Esophagus muscularis mucosa (tissue), 4 donors: Measurements from ENCODE around the gene PLPPR3. TPM values are rescaled to one million over a fixed set of nuclear protein-coding genes. Genes with fewer than 3 reads are reported as not detected.

ENCODE experiments used
- DNase-seq: peaks from one replicate; pipeline ENCODE4 v3.0.0-alpha.2; 2017; ENCODE audit errors: extremely low spot score
- H3K27ac ChIP-seq, 4 donors: fragments of 200-600 bp; sonication (generic); replicated peaks in 1 of 4; 1 replicate in 3 of 4; 2 replicates in 1 of 4; pipeline ENCODE4 v1.5.1; 2016 to 2019; ENCODE audit warnings: mild to moderate bottlenecking in 1 of 4
- H3K27me3 ChIP-seq, 4 donors: fragments of 200-600 bp; sonication (generic); one replicate each; pipeline versions ENCODE4 v1.5.1 to v1.6.0; 2016 to 2019
- H3K36me3 ChIP-seq, 4 donors: fragments of 200-600 bp; sonication (generic); one replicate each; pipeline ENCODE4 v1.5.1; 2016 to 2019
- H3K4me1 ChIP-seq, 4 donors: fragments of 200-600 bp; sonication (generic); one replicate each; pipeline ENCODE4 v1.5.1; 2016 to 2019
- H3K4me3 ChIP-seq, 4 donors: fragments of 200-600 bp; sonication (generic); 1 replicate in 2 of 4; 2 replicates in 2 of 4; pipeline ENCODE4 v1.5.1; 2016 to 2019; ENCODE audit warnings: mild to moderate bottlenecking in 4 of 4, moderate library complexity in 1 of 4
- H3K9me3 ChIP-seq, 4 donors: fragments of 200-600 bp; sonication (generic); 1 replicate in 3 of 4; 2 replicates in 1 of 4; pipeline ENCODE4 v1.5.1; 2016 to 2019
- EP300 ChIP-seq: sonication (generic); formaldehyde crosslinking; IDR thresholded peaks from one replicate; pipeline ENCODE4 v1.6.1; 2017; ENCODE audit warnings: antibody characterized with exemption
- POLR2A ChIP-seq: fragments of 450-650 bp; IDR thresholded peaks from one replicate; pipeline ENCODE4 v1.6.1; 2017; ENCODE audit warnings: antibody characterized with exemption, moderate library complexity, mild to moderate bottlenecking, low read depth
- POLR2AphosphoS5 ChIP-seq, 2 donors: sonication (generic); formaldehyde crosslinking; IDR thresholded peaks; one replicate each; pipeline ENCODE4 v1.6.1; 2017; ENCODE audit warnings: antibody characterized with exemption in 2 of 2
- WGBS: methylation state at CpG from one replicate; pipeline ENCODE4 v1.1.5; 2018; 5-methylcytosine and 5-hydroxymethylcytosine counted together
- intact Hi-C: fragments of 100-400 bp; cut with DNase I; formaldehyde crosslinking; loops from one replicate; pipeline ENCODE4 v1.15.1; 2023
- total RNA-seq, 4 donors: library from RNA; depleted of rRNA; stranded (reverse); fragments of >200 nt; gene quantifications; one replicate each; pipeline versions ENCODE4 v1.1.0 to v1.2.1, GENCODE V29; 2016
- TF ChIP-seq, protein P1 (sequence below), 3 experiments: fragments of 200-600 bp in 2 of 3; fragments of 450-650 bp in 1 of 3; sonication (generic) in 2 of 3; IDR thresholded peaks; one replicate each; pipeline ENCODE4 v1.5.1; 2017 to 2019; ENCODE audit warnings: antibody characterized with exemption in 3 of 3, mild to moderate bottlenecking in 2 of 3, moderate library complexity in 1 of 3

The PLPPR3 gene
- total RNA-seq, 4 donors from 2014 or later: not detected

DNA sequence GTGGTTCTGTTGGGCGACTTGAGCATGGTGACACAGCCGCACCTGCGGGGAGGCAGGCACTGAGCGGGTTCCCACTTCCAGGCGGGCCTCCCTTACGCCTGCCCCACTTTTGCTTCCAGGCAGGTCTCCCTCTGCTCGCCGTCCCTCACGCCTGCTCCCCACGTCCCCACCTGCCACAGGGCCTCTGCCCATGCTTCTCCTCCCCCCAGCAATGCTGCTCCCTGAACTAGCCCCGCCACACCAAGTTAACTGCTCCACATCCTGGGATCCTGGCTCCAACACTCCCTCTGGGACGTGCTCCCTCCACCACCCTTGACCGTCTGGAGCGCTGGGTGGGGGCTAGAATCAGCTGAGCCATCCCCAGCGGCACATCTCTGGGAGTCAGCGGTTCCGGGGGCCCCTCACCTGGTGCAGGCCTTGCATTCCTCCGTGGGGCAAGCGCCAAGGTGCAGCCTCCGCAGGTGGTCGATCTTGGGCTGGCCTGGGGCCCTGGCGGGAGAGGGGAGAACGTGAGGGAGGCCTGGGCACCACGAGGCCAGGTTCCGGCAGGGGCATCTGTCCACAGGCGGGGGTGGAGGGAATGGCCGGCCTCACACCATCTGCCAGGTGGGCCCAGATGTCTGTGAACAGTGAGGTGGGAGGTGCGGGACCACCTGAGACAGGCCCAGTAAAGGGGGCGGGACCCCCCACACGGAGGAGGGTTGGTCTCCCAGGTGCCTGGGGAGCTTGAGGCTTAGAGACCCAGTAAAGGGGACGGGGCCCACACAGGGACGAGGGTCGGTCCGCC, 46.9 kb upstream of the PLPPR3 start:
- Histone ChIP-seq H3K27me3 (no peaks in the 10 kb centered on the region), H3K36me3 (peaks cover 6 to 58% (median 49%) of the 10 kb centered on the region in 4 donors), H3K9me3 (no peaks in the 10 kb centered on the region), H3K4me1 (peaks cover 18 to 44% (median 41%) of the 10 kb centered on the region in 4 donors), H3K27ac (peak overlapping the region; percentile 68 to 86 (median 79)), H3K4me3 (no peak overlapping the region)
- intact Hi-C loops: loop anchor here (10.0 kb wide), 1 partner anchor 64 kb away; no protein-coding TSS in a partner anchor
- no peak for DNase-seq
- TF ChIP-seq, protein P1, sequence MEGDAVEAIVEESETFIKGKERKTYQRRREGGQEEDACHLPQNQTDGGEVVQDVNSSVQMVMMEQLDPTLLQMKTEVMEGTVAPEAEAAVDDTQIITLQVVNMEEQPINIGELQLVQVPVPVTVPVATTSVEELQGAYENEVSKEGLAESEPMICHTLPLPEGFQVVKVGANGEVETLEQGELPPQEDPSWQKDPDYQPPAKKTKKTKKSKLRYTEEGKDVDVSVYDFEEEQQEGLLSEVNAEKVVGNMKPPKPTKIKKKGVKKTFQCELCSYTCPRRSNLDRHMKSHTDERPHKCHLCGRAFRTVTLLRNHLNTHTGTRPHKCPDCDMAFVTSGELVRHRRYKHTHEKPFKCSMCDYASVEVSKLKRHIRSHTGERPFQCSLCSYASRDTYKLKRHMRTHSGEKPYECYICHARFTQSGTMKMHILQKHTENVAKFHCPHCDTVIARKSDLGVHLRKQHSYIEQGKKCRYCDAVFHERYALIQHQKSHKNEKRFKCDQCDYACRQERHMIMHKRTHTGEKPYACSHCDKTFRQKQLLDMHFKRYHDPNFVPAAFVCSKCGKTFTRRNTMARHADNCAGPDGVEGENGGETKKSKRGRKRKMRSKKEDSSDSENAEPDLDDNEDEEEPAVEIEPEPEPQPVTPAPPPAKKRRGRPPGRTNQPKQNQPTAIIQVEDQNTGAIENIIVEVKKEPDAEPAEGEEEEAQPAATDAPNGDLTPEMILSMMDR (IDR thresholded peaks at IDR 0.05): no peak
- TF ChIP-seq EP300 (no peak), POLR2AphosphoS5 (IDR thresholded peaks at IDR 0.05) (no peak), POLR2A (no peak)
- 92% methylated on average over 33 of the region's 34 CpGs for WGBS

DNA sequence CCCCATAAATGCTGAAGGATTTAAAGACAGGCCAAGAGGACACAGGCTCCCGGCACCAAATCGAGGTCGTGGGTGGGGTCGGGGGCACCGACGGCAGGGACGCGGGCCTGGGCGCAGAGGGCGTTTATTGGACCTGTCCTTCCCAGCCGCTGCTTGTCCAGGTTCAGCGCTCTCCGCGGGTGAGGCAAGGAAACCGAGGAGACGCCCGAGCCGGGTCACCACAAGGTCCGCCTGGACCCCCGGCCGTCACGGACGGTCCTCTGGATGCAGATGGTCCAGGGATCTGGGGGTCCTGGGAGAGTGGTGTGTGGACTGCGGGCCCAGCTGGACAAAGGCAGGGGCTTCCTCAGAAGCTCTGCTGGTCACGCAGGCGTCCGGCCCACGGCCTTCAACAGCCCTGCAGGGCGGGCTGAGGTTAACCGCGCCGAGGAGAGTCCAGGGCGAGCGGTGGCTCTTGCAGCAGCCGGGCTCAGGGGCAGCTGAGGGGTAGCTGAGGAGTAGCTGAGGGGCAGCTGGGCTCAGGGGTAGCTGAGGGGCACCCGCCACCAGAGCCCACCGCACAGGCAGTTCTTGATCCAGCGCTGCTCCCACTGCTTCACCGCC, 46.2 kb upstream of the PLPPR3 start:
- Histone ChIP-seq H3K4me1 (peaks cover 22 to 50% (median 46%) of the 10 kb centered on the region in 4 donors), H3K27ac (peak overlapping the region in 3 of 4 donors; percentile 76 to 86 (median 82)), H3K27me3 (peaks cover 0 to 4% (median 0%) of the 10 kb centered on the region in 4 donors), H3K4me3 (no peak overlapping the region), H3K36me3 (peaks cover 6 to 53% (median 44%) of the 10 kb centered on the region in 4 donors), H3K9me3 (no peaks in the 10 kb centered on the region)
- TF ChIP-seq, protein P1 (IDR thresholded peaks at IDR 0.05): no peak
- TF ChIP-seq POLR2AphosphoS5 (IDR thresholded peaks at IDR 0.05): no peak
- no peak for TF ChIP-seq EP300
- TF ChIP-seq POLR2A: no peak
- no peak for DNase-seq
- 91% methylated on average over 11 of the region's 39 CpGs for WGBS
- intact Hi-C loops: loop anchor here (10.0 kb wide), 1 partner anchor 63 kb away; no protein-coding TSS in a partner anchor

DNA sequence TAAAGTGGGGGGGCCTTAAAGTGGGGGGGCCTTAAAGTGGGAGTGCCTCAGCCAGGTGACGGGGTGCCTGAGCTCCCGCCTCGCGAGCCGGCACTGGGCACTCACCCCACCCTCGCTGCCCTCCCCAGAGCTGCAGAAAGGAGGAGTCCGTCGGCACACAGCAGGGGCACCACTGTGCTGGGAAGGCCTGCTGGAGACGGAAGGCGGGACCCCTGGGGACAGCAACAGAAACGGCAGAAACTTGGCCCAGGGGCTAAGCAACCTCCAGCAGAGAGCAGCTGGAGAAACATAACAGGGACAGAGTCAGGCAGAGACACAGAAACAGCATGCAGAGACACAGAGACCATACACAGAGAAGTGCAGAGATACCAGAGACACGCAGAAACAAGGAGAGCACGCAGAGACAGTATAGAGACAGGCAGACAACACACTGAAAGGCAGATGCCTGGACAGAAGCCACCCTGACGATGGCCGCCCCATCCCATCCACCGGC, 45.6 kb upstream of the PLPPR3 start:
- WGBS: 85% methylated on average over 8 of the region's 16 CpGs
- intact Hi-C loops: loop anchor here (10.0 kb wide), 1 partner anchor 63 kb away; no protein-coding TSS in a partner anchor
- H3K9me3 ChIP-seq: no peaks in the 10 kb centered on the region
- H3K27ac ChIP-seq: no peak overlapping the region
- no peak overlapping the region for H3K4me3 ChIP-seq
- peaks cover 0 to 10% (median 0%) of the 10 kb centered on the region in 4 donors for H3K27me3 ChIP-seq
- peaks cover 6 to 49% (median 42%) of the 10 kb centered on the region in 4 donors for H3K36me3 ChIP-seq
- TF ChIP-seq EP300 (no peak), POLR2A (no peak), POLR2AphosphoS5 (IDR thresholded peaks at IDR 0.05) (no peak)
- TF ChIP-seq, protein P1 (IDR thresholded peaks at IDR 0.05): no peak
- no peak for DNase-seq
- H3K4me1 ChIP-seq: peaks cover 24 to 52% (median 47%) of the 10 kb centered on the region in 4 donors

DNA sequence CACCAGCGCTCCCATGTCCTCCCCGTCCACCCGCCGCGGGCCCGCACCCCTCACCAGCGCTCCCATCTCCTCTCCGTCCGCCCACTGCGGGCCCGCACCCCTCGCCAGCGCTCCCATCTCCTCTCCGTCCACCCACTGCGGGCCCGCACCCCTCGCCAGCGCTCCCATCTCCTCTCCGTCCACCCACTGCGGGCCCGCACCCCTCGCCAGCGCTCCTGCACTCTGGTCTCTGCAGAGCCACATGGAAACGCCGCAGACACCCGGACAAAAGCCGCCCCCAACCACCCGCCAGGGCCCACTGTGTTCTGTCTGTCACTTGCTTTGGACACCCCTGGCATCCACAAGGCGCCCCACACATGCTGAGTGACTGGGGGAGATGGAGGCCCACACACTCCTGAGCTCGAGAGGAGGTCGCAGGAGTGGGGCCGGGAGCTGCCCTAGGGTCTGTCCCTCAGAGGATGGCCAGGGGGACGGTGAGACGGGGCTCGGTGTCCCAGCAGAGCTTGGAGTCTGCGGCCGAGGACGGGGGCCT, 45.1 kb upstream of the PLPPR3 start:
- Histone ChIP-seq H3K36me3 (peaks cover 6 to 44% (median 39%) of the 10 kb centered on the region in 4 donors), H3K27me3 (peaks cover 0 to 15% (median 2%) of the 10 kb centered on the region in 4 donors), H3K4me1 (peaks cover 20 to 52% (median 47%) of the 10 kb centered on the region in 4 donors), H3K27ac (no peak overlapping the region), H3K9me3 (no peaks in the 10 kb centered on the region), H3K4me3 (no peak overlapping the region)
- DNase-seq: no peak
- TF ChIP-seq, protein P1 (IDR thresholded peaks at IDR 0.05): no peak
- TF ChIP-seq EP300: no peak
- TF ChIP-seq POLR2A: no peak
- TF ChIP-seq POLR2AphosphoS5 (IDR thresholded peaks at IDR 0.05): no peak
- 83% methylated on average over 30 of the region's 38 CpGs for WGBS
- intact Hi-C loops: loop anchor here (10.0 kb wide), 1 partner anchor 62 kb away; no protein-coding TSS in a partner anchor
